Measurements from ENCODE around the gene ATP9B. TPM values are rescaled to one million over a fixed set of nuclear protein-coding genes. Genes with fewer than 3 reads are reported as not detected.
"Not testable (repeated sequence)": the region's sequence is repeated elsewhere in the genome, so short reads cannot be mapped to it uniquely, and the experiment has no call there.

The ATP9B gene
- total RNA-seq, 1 donor from 2014 or later = 48.6 TPM

DNA sequence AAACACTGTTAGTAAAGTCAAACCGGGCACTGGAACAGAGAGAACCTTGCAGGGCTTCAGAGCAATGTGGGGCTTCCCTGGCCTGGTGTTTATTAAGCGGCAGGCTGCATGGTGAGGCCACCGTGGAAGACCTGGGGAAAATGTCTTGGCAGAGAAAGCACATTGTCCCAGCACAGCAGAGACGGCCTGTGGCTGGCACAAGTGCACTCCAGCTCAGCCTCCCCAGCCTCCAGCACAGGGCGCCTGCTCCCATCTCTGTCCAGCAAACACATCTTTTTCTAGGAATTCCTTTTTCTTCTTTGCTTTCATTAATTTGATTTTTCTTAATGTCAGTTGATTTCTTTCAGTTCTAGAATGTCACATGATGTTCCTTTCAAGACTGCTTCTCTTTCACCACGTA lies 188.3 kb downstream of the ATP9B start:
- no peaks in the 10 kb centered on the region for H3K27me3 ChIP-seq (ENCODE audit: low read depth)
- H3K36me3 ChIP-seq = peaks cover 23% of the 10 kb centered on the region
- DNase-seq (no peak), ATAC-seq (no peak)
- TF ChIP-seq, protein P1, sequence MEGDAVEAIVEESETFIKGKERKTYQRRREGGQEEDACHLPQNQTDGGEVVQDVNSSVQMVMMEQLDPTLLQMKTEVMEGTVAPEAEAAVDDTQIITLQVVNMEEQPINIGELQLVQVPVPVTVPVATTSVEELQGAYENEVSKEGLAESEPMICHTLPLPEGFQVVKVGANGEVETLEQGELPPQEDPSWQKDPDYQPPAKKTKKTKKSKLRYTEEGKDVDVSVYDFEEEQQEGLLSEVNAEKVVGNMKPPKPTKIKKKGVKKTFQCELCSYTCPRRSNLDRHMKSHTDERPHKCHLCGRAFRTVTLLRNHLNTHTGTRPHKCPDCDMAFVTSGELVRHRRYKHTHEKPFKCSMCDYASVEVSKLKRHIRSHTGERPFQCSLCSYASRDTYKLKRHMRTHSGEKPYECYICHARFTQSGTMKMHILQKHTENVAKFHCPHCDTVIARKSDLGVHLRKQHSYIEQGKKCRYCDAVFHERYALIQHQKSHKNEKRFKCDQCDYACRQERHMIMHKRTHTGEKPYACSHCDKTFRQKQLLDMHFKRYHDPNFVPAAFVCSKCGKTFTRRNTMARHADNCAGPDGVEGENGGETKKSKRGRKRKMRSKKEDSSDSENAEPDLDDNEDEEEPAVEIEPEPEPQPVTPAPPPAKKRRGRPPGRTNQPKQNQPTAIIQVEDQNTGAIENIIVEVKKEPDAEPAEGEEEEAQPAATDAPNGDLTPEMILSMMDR (IDR thresholded peaks at IDR 0.05) = no peak
- no peak overlapping the region for H3K4me3 ChIP-seq
- no peaks in the 10 kb centered on the region for H3K9me3 ChIP-seq
- intact Hi-C loops (cut with DNase I) = no loop called here
- H3K4me1 ChIP-seq = no peaks in the 10 kb centered on the region
- no peak overlapping the region for H3K27ac ChIP-seq

DNA sequence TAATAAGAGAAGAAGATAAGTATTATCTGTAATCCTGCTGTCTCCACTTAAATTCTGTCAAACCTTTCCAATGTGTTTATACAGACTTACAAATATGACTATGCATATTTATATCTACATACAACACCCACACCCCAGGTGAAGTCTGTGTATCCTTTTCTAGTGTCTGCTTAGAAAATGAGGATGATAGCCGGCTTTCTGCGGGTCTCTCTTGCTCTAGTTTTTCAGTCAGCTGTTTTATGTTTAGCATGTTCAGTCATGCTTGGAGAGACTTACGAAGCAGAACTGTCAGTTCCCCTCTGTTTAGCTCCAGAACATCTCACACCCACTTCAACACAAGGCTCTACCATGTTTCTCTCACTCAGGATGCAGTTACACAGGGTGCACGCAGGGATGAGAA lies 189.3 kb downstream of the ATP9B start:
- no peak overlapping the region for H3K4me3 ChIP-seq
- no peak overlapping the region for H3K27ac ChIP-seq
- peaks cover 23% of the 10 kb centered on the region for H3K36me3 ChIP-seq
- no peaks in the 10 kb centered on the region for H3K4me1 ChIP-seq
- no peak for ATAC-seq
- H3K27me3 ChIP-seq (ENCODE audit: low read depth) = no peaks in the 10 kb centered on the region
- TF ChIP-seq, protein P1 (IDR thresholded peaks at IDR 0.05) = no peak
- no peak for DNase-seq
- H3K9me3 ChIP-seq = no peaks in the 10 kb centered on the region
- intact Hi-C loops (cut with DNase I) = no loop called here

DNA sequence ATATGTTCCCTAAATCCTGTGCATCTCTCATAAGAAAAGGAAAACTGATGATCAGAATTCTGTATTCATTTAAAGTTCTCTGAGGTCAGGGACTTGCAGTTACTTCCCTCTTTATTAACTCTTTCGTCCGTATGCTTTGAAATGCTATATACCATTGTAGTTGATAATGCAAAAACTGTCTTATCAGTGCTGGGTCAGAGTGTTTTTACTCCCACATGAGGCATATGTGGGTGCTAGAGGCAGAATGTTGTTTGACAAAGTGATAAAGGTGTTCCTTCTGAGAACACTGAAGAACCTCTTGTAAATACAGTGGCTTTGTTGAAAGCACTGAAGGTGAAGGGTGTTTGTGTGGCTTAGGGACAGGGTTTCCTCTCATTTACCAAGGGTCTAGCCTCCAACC lies 190.0 kb downstream of the ATP9B start:
- Histone ChIP-seq H3K36me3 (peaks cover 20% of the 10 kb centered on the region), H3K4me1 (no peaks in the 10 kb centered on the region), H3K4me3 (no peak overlapping the region), H3K9me3 (no peaks in the 10 kb centered on the region), H3K27me3 (ENCODE audit: low read depth) (no peaks in the 10 kb centered on the region), H3K27ac (no peak overlapping the region)
- ATAC-seq (no peak), DNase-seq (no peak)
- TF ChIP-seq, protein P1 (IDR thresholded peaks at IDR 0.05) = no peak
- intact Hi-C loops (cut with DNase I) = no loop called here

DNA sequence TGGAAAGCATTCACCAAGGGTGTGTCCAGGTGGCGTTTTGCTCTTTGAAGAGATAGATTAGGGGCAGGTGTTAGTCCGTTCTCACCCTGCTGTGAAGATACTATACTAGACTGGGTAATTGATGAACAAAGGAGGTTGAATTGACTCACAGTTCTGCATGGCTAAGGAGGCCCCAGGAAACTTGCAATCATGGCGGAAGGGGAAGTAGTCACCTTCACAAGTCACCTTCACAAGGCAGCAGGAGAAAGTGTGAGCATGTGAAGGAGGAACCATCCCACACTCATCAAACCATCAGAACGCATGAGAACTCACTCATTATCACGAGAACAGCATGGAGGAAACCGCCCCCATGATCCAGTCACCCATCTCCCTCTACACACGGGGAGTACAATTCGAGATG lies 190.8 kb downstream of the ATP9B start:
- intact Hi-C loops (cut with DNase I) = no loop called here
- Histone ChIP-seq H3K4me1 (no peaks in the 10 kb centered on the region), H3K9me3 (peaks cover 5% of the 10 kb centered on the region), H3K27me3 (ENCODE audit: low read depth) (no peaks in the 10 kb centered on the region), H3K4me3 (no peak overlapping the region), H3K27ac (no peak overlapping the region), H3K36me3 (peaks cover 13% of the 10 kb centered on the region)
- ATAC-seq (no peak), DNase-seq (no peak)
- TF ChIP-seq, protein P1 (IDR thresholded peaks at IDR 0.05) = no peak

DNA sequence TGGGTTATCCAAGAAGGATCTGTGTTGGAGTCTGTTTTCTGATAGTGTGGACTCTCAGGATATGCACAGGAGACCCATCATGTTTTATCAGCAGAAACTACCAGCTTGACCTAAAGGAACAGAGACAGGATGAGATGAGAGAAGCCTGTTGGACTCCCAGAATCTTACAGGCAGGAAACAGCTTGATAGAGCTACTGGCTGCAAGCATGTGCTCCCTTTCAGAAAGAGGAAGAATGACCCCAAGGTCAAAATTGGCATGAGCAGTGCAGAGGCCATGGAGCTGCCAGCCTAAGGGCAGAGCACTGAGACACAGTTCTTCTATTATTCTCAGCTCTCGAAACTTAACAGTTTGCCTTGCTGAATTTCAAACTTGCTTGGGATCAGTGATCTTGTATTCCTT lies 191.3 kb downstream of the ATP9B start:
- peaks cover 9% of the 10 kb centered on the region for H3K9me3 ChIP-seq
- H3K4me3 ChIP-seq = no peak overlapping the region
- H3K27me3 ChIP-seq (ENCODE audit: low read depth) = no peaks in the 10 kb centered on the region
- no peak for ATAC-seq
- TF ChIP-seq, protein P1 (IDR thresholded peaks at IDR 0.05) = no peak
- H3K36me3 ChIP-seq = peaks cover 8% of the 10 kb centered on the region
- H3K27ac ChIP-seq = no peak overlapping the region
- DNase-seq = no peak
- H3K4me1 ChIP-seq = no peaks in the 10 kb centered on the region
- intact Hi-C loops (cut with DNase I) = no loop called here

DNA sequence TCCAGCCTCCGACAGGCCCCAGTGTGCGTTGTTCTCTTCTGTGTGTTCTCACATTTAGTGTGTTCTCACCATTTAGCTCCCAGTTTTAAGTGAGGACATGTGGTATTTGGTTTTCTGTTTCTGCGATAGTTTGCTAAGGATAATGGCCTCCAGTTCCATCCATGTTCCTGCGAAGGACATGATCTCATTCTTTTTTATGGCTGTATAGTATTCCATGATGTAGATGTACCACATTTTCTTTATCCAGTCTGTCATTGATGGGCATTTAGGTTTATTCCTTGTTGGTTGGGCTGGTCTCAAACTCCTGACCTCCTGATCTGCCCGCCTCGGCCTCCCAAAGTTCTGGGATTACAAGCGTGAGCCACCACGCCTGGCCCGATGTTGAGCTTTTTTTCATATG lies 195.9 kb downstream of the ATP9B start:
- H3K36me3 ChIP-seq; ATAC-seq; H3K27me3 ChIP-seq (ENCODE audit: low read depth); DNase-seq; H3K4me3 ChIP-seq; H3K27ac ChIP-seq; H3K4me1 ChIP-seq; intact Hi-C loops (cut with DNase I): not testable (repeated sequence)
- H3K9me3 ChIP-seq = peaks cover 10% of the 10 kb centered on the region

DNA sequence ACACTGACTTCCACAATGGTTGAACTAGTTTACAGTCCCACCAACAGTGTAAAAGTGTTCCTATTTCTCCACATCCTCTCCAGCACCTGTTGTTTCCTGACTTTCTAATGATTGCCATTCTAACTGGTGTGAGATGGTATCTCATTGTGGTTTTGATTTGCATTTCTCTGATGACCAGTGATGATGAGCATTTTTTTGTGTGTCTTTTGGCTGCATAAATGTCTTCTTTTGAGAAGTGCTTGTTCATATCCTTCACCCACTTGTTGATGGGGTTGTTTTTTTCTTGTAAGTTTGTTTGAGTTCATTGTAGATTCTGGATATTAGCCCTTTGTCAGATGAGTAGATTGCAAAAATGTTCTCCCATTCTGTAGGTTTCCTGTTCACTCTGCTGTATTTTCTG lies 202.6 kb downstream of the ATP9B start:
- H3K4me3 ChIP-seq; H3K9me3 ChIP-seq; H3K36me3 ChIP-seq; intact Hi-C loops (cut with DNase I); ATAC-seq; H3K27ac ChIP-seq; H3K27me3 ChIP-seq (ENCODE audit: low read depth); DNase-seq; H3K4me1 ChIP-seq: not testable (repeated sequence)
